Heart right ventricle (tissue), 16 donors: ENCODE measurements around the gene LHFPL3. TPM values are rescaled to one million over a fixed set of nuclear protein-coding genes. Genes with fewer than 3 reads are reported as not detected.
A peak's percentile ranks its signal among the peaks of the same experiment; 100 is the strongest.

Experiments
- ATAC-seq, 8 donors: fragments of 200-7000 bp; cut with Tn5 transposase; one replicate each; pipeline ENCODE4 v1.9.1; 2020; ENCODE audit warnings: mild to moderate bottlenecking in 8 of 8, moderate library complexity in 8 of 8, moderate number of reproducible peaks in 1 of 8
- DNase-seq, 2 donors: peaks; one replicate each; pipeline ENCODE4 v3.0.0-alpha.2; 2020
- H3K27ac ChIP-seq, 10 donors: fragments of 200-600 bp; sonication (generic) in 2 of 10; one replicate each; pipeline versions ENCODE4 v1.5.0 to v1.8.0; 2020 to 2022; ENCODE audit warnings: mild to moderate bottlenecking in 3 of 10
- H3K27me3 ChIP-seq, 7 donors: fragments of 200-600 bp; one replicate each; pipeline ENCODE4 v1.8.0; 2021 to 2022; ENCODE audit warnings: mild to moderate bottlenecking in 2 of 7
- H3K36me3 ChIP-seq, 9 donors: fragments of 200-600 bp; sonication (generic) in 1 of 9; one replicate each; pipeline versions ENCODE4 v1.5.0 to v1.8.0; 2020 to 2022; ENCODE audit warnings: mild to moderate bottlenecking in 2 of 9
- H3K4me1 ChIP-seq, 9 donors: fragments of 200-600 bp; sonication (generic) in 1 of 9; one replicate each; pipeline versions ENCODE4 v1.5.0 to v1.8.0; 2020 to 2022; ENCODE audit warnings: mild to moderate bottlenecking in 4 of 9
- H3K4me3 ChIP-seq, 10 donors: fragments of 200-600 bp; sonication (generic) in 2 of 10; one replicate each; pipeline versions ENCODE4 v1.5.0 to v1.8.0; 2020 to 2022; ENCODE audit warnings: mild to moderate bottlenecking in 7 of 10, moderate library complexity in 2 of 10
- H3K9me3 ChIP-seq, 11 donors: fragments of 200-600 bp in 10 of 11; sonication (generic) in 2 of 11; one replicate each; pipeline versions ENCODE4 v1.5.0 to v1.8.0; 2013 to 2022; ENCODE audit warnings: mild to moderate bottlenecking in 2 of 11, control low read depth in 1 of 11, moderate library complexity in 1 of 11
- CTCF ChIP-seq, 9 donors: fragments of 200-600 bp; sonication (generic) in 2 of 9; IDR thresholded peaks; one replicate each; pipeline versions ENCODE4 v1.5.0 to v1.8.0; 2021 to 2022; ENCODE audit warnings: antibody characterized with exemption in 9 of 9, mild to moderate bottlenecking in 5 of 9, moderate library complexity in 1 of 9
- WGBS, 2 donors: extraction: QIAGEN DNeasy Blood & Tissue Kit; methylation state at CpG; one replicate each; pipeline ENCODE4 v1.1.7; 2013; ENCODE audit warnings: inconsistent platforms in 1 of 2; 5-methylcytosine and 5-hydroxymethylcytosine counted together
- intact Hi-C, 10 donors: fragments of 100-400 bp; cut with DNase I; formaldehyde crosslinking; loops; one replicate each; pipeline versions ENCODE4 v1.11.1 to v1.14.2; 2022
- polyA plus RNA-seq, 2 donors: library from polyadenylated mRNA; stranded (reverse); fragments of 200-250 nt; gene quantifications; one replicate each; pipeline ENCODE4 v1.2.3, GENCODE V29; 2013
- total RNA-seq, 10 donors: library from RNA; stranded (reverse); fragmentation: NEBNext Ultra II Directional in 3 of 10; extraction: Animal tissue kit (Norgen Biotek cat#: 25700) in 3 of 10; gene quantifications; one replicate each; pipeline versions ENCODE4 v1.2.1 to v1.2.4, GENCODE V29; 2021 to 2023
- donor health status: Arrhythmogenic right ventricular cardiomyopathy.
- donor health status: ischemic (EF 13 %, LVEDD 7.1; RV severe dilation, severe dysfunction).
- donor health status: healthy with polysubstance abuse.
- donor health status: DM: no; HTN: yes; CAD: no.
- donor health status: DM: no; HTN: no; CAD: no.
- donor health status: ischemic (EF 25% LVEDD 6.9; RV normal size, moderate dysfunction).
- donor health status: ischemic (EF 25% LVEDD 5.7; RV mildly dilated, moderate dysfunction).
- donor health status: healthy.
- donor health status: DM: yes; HTN: yes; CAD: no.
- donor health status: Ischemic cardiomyopathy.
- donor health status: ischemic (EF 35%, LVEDD 5.7; RV mildly dilated, moderate dysfunction).
- donor health status: nonischemic (EF 11% LVEDD 7.7; RV severe dilation, severe dysfunction).
- donor health status: DM: yes; HTN: yes; CAD: no.
- donor health status: PGD.
- donor health status: ischemic (EF 29% LVEDD 5.4; RV normal size, mild dysfunction).
- donor health status: nonischemic (EF 23%, LVEDD 6.1; RV moderate dilation, normal function).

Gene LHFPL3
- total and polyA plus RNA-seq, 12 donors, result not detected

- Histone ChIP-seq H3K27ac (no peak overlapping the region), H3K4me3 (no peak overlapping the region), H3K4me1 (peaks cover 0 to 15% (median 9%) of the 10 kb centered on the region in 9 donors), H3K9me3 (no peaks in the 10 kb centered on the region), H3K27me3 (no peaks in the 10 kb centered on the region), H3K36me3 (no peaks in the 10 kb centered on the region)
- WGBS, 2 donors, result 93 to 100% methylated on average over 1 of the region's 1 CpG
- intact Hi-C loops, result no loop called here
- DNase-seq (no peak), ATAC-seq (no peak)
- TF ChIP-seq CTCF (IDR thresholded peaks at IDR 0.05), result no peak
Measured at GRCh38 chr7:104938741-104939390, 610.5 kb downstream of the LHFPL3 start.

- Histone ChIP-seq H3K4me1 (peaks cover 0 to 25% (median 20%) of the 10 kb centered on the region in 9 donors), H3K4me3 (no peak overlapping the region), H3K27me3 (no peaks in the 10 kb centered on the region), H3K36me3 (no peaks in the 10 kb centered on the region), H3K9me3 (no peaks in the 10 kb centered on the region), H3K27ac (no peak overlapping the region)
- TF ChIP-seq CTCF (IDR thresholded peaks at IDR 0.05), result no peak
- intact Hi-C loops, result loop anchor here in 3 of 10 donors (5.0 to 10.0 kb wide), 3 partner anchors 37 to 75 kb away; partner anchors contain the start of gene KMT2E (in 1 of the 3)
- ATAC-seq (no peak), DNase-seq (no peak)
- WGBS, 2 donors, result 94 to 97% methylated on average over 43 of the region's 43 CpGs
Measured at GRCh38 chr7:104940023-104940710, 611.8 kb downstream of the LHFPL3 start.

GRCh38 chr7:104943502-104944343 is 615.3 kb downstream of the LHFPL3 start:
- intact Hi-C loops, result loop anchor here in 6 of 10 donors (2.0 to 10.0 kb wide), 6 partner anchors 34 to 71 kb away; partner anchors contain the start of gene KMT2E (in 2 of the 6)
- Histone ChIP-seq H3K27ac (peak overlapping the region; percentile 77 to 98 (median 94)), H3K4me1 (peaks cover 0 to 44% (median 36%) of the 10 kb centered on the region in 9 donors), H3K9me3 (no peaks in the 10 kb centered on the region), H3K4me3 (peak overlapping the region in 3 of 10 donors; percentile 16 to 55 (median 31)), H3K36me3 (no peaks in the 10 kb centered on the region), H3K27me3 (no peaks in the 10 kb centered on the region)
- ATAC-seq (peak; percentile 30 to 76 (median 63)), DNase-seq (peak; percentile 32 to 94)
- WGBS, 2 donors, result 34 to 36% methylated on average over 12 of the region's 12 CpGs
- TF ChIP-seq CTCF (IDR thresholded peaks at IDR 0.05), result no peak

- no peaks in the 10 kb centered on the region for H3K36me3 ChIP-seq
- peak overlapping the region; percentile 69 to 98 (median 94) for H3K27ac ChIP-seq
- H3K9me3 ChIP-seq, result no peaks in the 10 kb centered on the region
- TF ChIP-seq CTCF (IDR thresholded peaks at IDR 0.05), result no peak
- intact Hi-C loops, result loop anchor here in 6 of 10 donors (1.0 to 10.0 kb wide), 6 partner anchors 33 to 69 kb away; partner anchors contain the start of gene KMT2E (in 5 of the 6)
- no peak for ATAC-seq
- DNase-seq, result no peak
- H3K4me3 ChIP-seq, result peak overlapping the region in 4 of 10 donors; percentile 17 to 55 (median 32)
- H3K27me3 ChIP-seq, result no peaks in the 10 kb centered on the region
- H3K4me1 ChIP-seq, result peaks cover 0 to 44% (median 37%) of the 10 kb centered on the region in 9 donors
Measured at GRCh38 chr7:104945599-104945956, 617.2 kb downstream of the LHFPL3 start.
